Breast epithelium (tissue), 4 donors: ENCODE results near the gene TIPIN. TPM values are rescaled to one million over a fixed set of nuclear protein-coding genes. Genes with fewer than 3 reads are reported as not detected.

Source experiments
- DNase-seq, 2 donors: peaks; one replicate each; pipeline ENCODE4 v3.0.0-alpha.2; 2019; ENCODE audit warnings: low spot score in 2 of 2
- H3K27ac ChIP-seq, 2 donors: fragments of 200-600 bp; sonication (generic) in 1 of 2; one replicate each; pipeline ENCODE4 v1.5.1; 2016 to 2019; ENCODE audit warnings: mild to moderate bottlenecking in 1 of 2
- H3K27me3 ChIP-seq, 2 donors: fragments of 200-600 bp; sonication (generic) in 1 of 2; one replicate each; pipeline versions ENCODE4 v1.5.1 to v1.6.0; 2017 to 2019; ENCODE audit warnings: control low read depth in 1 of 2, mild to moderate bottlenecking in 1 of 2
- H3K36me3 ChIP-seq: fragments of 200-600 bp; one replicate; pipeline ENCODE4 v1.5.1; 2019
- H3K4me1 ChIP-seq, 2 donors: fragments of 200-600 bp; sonication (generic); one replicate each; pipeline ENCODE4 v1.5.1; 2016 to 2019; ENCODE audit warnings: control low read depth in 1 of 2
- H3K4me3 ChIP-seq, 3 donors: fragments of 200-600 bp; sonication (generic); 1 replicate in 2 of 3; 2 replicates in 1 of 3; pipeline ENCODE4 v1.5.1; 2016 to 2019; ENCODE audit warnings: mild to moderate bottlenecking in 3 of 3, moderate library complexity in 2 of 3
- H3K9me3 ChIP-seq, 2 donors: fragments of 200-600 bp; sonication (generic) in 1 of 2; one replicate each; pipeline ENCODE4 v1.5.1; 2016 to 2019; ENCODE audit warnings: control low read depth in 1 of 2
- POLR2A ChIP-seq: fragments of 450-650 bp; IDR thresholded peaks from one replicate; pipeline ENCODE4 v1.6.1; 2016; ENCODE audit warnings: antibody characterized with exemption, mild to moderate bottlenecking, moderate library complexity
- POLR2AphosphoS5 ChIP-seq, 3 donors: sonication (generic); formaldehyde crosslinking; IDR thresholded peaks; one replicate each; pipeline ENCODE4 v1.6.1; 2017; ENCODE audit warnings: antibody characterized with exemption in 3 of 3
- intact Hi-C: fragments of 100-400 bp; cut with DNase I; formaldehyde crosslinking; loops from one replicate; pipeline ENCODE4 v1.15.1; 2023; ENCODE audit warnings: low total_unique reads
- total RNA-seq, 3 donors: library from RNA; depleted of rRNA; stranded (reverse); fragments of >200 nt; gene quantifications; one replicate each; pipeline ENCODE4 v1.1.0, GENCODE V29; 2016
- TF ChIP-seq, protein P1 (sequence below), 3 donors: fragments of 450-650 bp; IDR thresholded peaks; one replicate each; pipeline ENCODE4 v1.5.1; 2016 to 2017; ENCODE audit warnings: antibody characterized with exemption in 3 of 3, mild to moderate bottlenecking in 3 of 3, moderate library complexity in 3 of 3

TIPIN gene
- total RNA-seq, 3 donors from 2014 or later, result 5.0 to 9.7 (median 6.6) TPM

DNA sequence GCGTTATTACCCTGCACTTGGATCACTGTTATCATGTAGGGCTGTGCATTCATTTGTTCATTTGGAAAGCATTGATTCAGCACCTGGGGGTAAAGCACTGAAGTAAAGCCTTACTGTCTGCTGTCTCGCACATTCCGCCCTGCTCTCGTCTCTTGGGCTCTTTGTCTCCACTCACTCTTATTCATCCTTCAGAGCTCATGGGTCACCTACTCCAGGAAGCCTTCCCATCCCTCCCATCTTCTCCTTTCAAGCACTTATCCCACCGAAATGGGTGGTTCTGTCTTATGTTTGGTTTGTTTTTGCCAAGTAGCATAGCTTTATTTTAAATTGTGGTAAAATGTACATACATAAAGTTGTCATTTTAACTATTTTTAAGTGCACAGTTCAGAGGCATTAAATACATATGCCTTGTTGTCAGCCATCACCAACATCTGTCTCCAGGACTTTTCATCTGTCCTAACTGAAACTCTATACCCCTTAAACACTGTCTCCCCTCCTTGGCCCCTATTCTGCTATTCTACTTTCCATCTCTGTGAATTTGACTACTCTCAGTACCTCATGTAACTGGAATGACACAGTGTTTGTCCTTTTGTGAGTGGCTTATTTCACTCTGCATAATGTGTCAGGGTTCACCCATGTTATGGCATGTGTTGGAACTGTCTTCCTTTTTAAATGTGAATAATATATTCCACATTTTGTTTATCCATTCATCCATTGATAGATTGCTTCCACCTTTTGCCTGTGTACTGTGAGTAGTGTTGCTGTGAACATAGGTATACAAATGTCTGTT is 53.8 kb downstream of the TIPIN start:
- peak overlapping the region in 1 of 2 donors; percentile 8 for H3K27ac ChIP-seq
- TF ChIP-seq POLR2AphosphoS5 (IDR thresholded peaks at IDR 0.05), result no peak
- TF ChIP-seq, protein P1, sequence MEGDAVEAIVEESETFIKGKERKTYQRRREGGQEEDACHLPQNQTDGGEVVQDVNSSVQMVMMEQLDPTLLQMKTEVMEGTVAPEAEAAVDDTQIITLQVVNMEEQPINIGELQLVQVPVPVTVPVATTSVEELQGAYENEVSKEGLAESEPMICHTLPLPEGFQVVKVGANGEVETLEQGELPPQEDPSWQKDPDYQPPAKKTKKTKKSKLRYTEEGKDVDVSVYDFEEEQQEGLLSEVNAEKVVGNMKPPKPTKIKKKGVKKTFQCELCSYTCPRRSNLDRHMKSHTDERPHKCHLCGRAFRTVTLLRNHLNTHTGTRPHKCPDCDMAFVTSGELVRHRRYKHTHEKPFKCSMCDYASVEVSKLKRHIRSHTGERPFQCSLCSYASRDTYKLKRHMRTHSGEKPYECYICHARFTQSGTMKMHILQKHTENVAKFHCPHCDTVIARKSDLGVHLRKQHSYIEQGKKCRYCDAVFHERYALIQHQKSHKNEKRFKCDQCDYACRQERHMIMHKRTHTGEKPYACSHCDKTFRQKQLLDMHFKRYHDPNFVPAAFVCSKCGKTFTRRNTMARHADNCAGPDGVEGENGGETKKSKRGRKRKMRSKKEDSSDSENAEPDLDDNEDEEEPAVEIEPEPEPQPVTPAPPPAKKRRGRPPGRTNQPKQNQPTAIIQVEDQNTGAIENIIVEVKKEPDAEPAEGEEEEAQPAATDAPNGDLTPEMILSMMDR (IDR thresholded peaks at IDR 0.05), result no peak
- no peak for TF ChIP-seq POLR2A
- H3K4me1 ChIP-seq, result no peaks in the 10 kb centered on the region
- no peak overlapping the region for H3K4me3 ChIP-seq
- intact Hi-C loops, result no loop called here
- no peaks in the 10 kb centered on the region for H3K27me3 ChIP-seq
- no peak for DNase-seq
- no peaks in the 10 kb centered on the region for H3K9me3 ChIP-seq
- H3K36me3 ChIP-seq, result no peaks in the 10 kb centered on the region

DNA sequence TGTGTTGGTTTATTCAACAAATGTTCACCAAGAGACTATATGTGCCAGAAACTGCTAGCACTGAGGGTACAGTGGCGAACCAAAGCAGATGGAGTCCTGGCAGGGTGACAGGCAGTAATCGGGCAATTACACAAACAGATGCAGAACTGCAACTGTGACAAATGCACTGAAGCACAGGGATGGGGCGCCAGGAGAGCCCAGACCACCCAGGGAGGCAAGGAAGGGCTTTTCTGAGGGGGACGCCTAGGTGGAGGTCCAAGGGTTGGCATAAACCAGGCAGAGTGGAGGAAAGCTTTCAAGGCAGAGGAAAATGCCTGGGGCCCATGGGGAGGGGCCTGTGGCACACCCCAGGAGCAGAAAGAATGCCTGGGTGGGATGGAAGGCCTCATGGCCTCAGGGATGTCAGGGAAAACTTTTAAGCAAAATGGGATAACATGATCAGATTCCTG is 57.7 kb downstream of the TIPIN start:
- no peak for DNase-seq
- H3K9me3 ChIP-seq, result no peaks in the 10 kb centered on the region

DNA sequence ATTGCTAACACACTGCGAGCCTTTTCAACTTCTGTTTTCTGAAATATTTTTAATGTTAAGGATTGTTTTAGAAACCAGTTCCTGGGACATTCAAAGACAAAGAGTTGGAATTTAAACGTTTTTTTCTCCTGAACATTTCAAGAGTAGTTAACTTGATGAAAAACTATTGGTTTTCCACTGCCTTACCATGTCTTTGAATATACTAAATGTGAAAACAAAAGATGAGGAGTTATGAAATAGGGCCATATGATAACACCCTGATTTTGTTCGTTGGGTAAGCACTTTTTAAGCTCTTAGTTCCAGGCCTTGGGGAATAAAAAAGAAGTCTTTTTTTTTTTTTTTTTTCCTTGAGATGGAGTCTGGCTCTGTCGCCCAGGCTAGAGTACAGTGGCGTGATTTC is 60.3 kb downstream of the TIPIN start:
- TF ChIP-seq POLR2AphosphoS5 (IDR thresholded peaks at IDR 0.05), result no peak
- TF ChIP-seq, protein P1 (IDR thresholded peaks at IDR 0.05), result no peak
- TF ChIP-seq POLR2A, result no peak
- Histone ChIP-seq H3K27ac (no peak overlapping the region), H3K4me1 (peaks cover 0 to 7% of the 10 kb centered on the region in 2 donors), H3K36me3 (no peaks in the 10 kb centered on the region), H3K27me3 (no peaks in the 10 kb centered on the region), H3K4me3 (no peak overlapping the region), H3K9me3 (no peaks in the 10 kb centered on the region)
- intact Hi-C loops, result no loop called here
- DNase-seq, result no peak

More for the DNA sequence above, 57.7 kb downstream of the TIPIN start:
- Histone ChIP-seq H3K27me3 (no peaks in the 10 kb centered on the region), H3K36me3 (no peaks in the 10 kb centered on the region), H3K4me3 (no peak overlapping the region), H3K4me1 (peaks cover 0 to 7% of the 10 kb centered on the region in 2 donors), H3K27ac (no peak overlapping the region)
- no peak for TF ChIP-seq POLR2AphosphoS5 (IDR thresholded peaks at IDR 0.05)
- TF ChIP-seq POLR2A, result no peak
- TF ChIP-seq, protein P1 (IDR thresholded peaks at IDR 0.05), result no peak
- intact Hi-C loops, result no loop called here

DNA sequence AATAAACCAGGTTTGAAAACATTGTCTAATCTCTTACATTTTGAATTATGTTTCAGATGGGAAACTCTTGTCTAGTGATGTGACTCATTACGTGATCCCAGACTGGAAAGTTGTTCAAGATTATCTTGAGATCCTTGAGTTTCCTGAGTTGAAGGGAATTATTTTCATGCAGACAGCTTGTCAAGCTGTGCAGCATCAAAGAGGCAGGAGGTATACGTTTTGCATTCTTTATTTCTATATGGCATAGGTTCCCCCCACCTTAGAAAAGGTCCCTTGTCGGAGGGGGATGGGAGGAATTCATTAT is 61.6 kb downstream of the TIPIN start:
- peak overlapping the region in 1 of 2 donors; percentile 94 for H3K27ac ChIP-seq
- no peaks in the 10 kb centered on the region for H3K27me3 ChIP-seq
- no peaks in the 10 kb centered on the region for H3K36me3 ChIP-seq
- intact Hi-C loops, result no loop called here
- TF ChIP-seq POLR2AphosphoS5 (IDR thresholded peaks at IDR 0.05) (no peak), POLR2A (no peak)
- TF ChIP-seq, protein P1 (IDR thresholded peaks at IDR 0.05), result no peak
- peak overlapping the region in 2 of 3 donors; percentile 76 to 91 for H3K4me3 ChIP-seq
- no peak for DNase-seq
- H3K4me1 ChIP-seq, result peaks cover 0 to 7% of the 10 kb centered on the region in 2 donors
- H3K9me3 ChIP-seq, result no peaks in the 10 kb centered on the region

DNA sequence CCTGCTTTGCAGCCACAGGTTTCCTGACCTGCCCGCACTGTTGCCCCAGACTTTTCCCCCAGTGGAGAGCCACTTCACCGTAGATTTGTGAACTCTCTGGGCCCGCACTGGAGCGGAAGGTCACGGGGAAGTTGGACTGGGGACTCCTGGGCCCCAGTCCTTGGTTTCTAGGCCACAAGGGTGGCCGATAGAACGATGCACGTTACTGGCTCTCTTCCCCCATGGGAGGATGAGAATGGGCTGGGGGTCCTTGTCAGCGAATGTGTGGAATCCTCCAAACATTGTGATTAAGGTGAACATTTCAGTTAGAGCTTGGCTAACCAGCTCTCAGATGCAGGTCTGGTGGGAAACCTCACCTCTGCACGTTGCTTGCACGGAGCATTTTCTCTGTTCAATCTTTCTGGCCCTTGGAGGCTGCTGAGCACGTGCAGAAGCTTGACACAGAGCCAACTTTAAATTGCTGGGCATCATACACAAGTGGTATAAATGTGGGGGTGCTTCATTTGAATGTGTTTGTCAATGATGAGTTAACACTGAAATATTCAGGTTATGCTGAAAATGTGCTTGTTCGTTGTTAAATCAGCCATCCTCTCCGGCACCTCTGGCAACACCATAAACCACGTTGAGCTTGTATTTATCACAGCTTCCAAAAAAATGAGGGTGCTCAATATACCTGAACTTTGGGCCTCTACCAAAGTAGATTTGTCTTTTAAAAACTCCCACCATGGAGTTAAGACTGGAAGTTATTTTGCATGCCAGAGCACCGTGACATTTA is 62.1 kb downstream of the TIPIN start:
- peak overlapping the region; percentile 65 to 91 (median 76) for H3K4me3 ChIP-seq

More for the DNA sequence above, 62.1 kb downstream of the TIPIN start:
- peaks cover 0 to 7% of the 10 kb centered on the region in 2 donors for H3K4me1 ChIP-seq
- intact Hi-C loops, result no loop called here
- no peaks in the 10 kb centered on the region for H3K9me3 ChIP-seq
- DNase-seq, result no peak
- no peaks in the 10 kb centered on the region for H3K36me3 ChIP-seq
- TF ChIP-seq, protein P1 (IDR thresholded peaks at IDR 0.05), result no peak
- no peak for TF ChIP-seq POLR2A
- TF ChIP-seq POLR2AphosphoS5 (IDR thresholded peaks at IDR 0.05), result no peak
- no peaks in the 10 kb centered on the region for H3K27me3 ChIP-seq
- peak overlapping the region; percentile 90 to 94 for H3K27ac ChIP-seq
